Ramos (cell line): ENCODE data around the gene DIAPH3.

Source experiments
- in situ Hi-C: fragments of 300-500 bp; cut with MboI; formaldehyde crosslinking; loops from one replicate; pipeline ENCODE4 v1.14.3; 2022; ENCODE audit warnings: low sequenced_read_pairs; ENCODE audit not compliant: unreplicated experiment

DIAPH3 gene

DNA sequence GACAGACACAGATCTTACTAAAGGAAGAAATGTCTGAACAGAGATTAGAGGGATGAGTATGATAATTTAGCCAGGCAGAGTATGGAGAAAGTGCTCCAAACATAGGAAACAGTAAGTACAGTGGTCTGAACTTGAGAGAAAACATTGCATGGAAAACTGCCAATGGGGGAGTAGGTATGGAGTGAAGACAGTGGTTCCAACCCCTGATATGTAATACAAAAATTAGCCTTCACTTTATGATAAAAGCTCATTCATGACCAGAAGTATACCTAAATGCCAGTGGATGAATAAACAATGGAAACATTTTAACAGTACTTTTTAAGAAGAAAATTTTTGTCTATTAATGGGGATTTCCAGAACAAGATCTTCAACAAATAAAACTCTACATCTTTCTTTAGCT is 334.0 kb downstream of the DIAPH3 start:
- in situ Hi-C loops = no loop called here

GRCh38 chr13:59823486-59823885 is 340.2 kb downstream of the DIAPH3 start:
- in situ Hi-C loops = no loop called here

DNA sequence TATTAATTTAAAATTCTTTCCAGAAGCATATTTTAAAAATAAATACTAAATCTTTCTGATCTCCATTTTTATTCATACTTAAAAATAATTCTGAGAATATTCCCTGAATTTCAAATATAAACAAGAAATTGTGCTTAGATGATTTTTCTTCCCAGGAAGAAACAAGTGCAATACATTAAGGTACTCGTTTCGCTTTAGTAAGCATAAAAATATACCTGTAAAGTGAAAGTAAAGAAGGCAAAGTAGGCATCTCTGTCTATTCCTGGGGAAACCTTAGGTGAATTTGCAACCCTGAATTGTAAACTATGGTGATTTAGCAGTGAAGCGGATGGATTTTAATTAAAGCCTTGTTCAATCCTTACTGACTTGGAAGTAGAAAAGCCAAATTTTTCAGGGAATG is 354.2 kb downstream of the DIAPH3 start:
- in situ Hi-C loops = no loop called here

- in situ Hi-C loops = no loop called here
Observed at GRCh38 chr13:59806801-59807200, 356.9 kb downstream of the DIAPH3 start.

- in situ Hi-C loops = no loop called here
Observed at GRCh38 chr13:59801107-59801880, 362.4 kb downstream of the DIAPH3 start.

DNA sequence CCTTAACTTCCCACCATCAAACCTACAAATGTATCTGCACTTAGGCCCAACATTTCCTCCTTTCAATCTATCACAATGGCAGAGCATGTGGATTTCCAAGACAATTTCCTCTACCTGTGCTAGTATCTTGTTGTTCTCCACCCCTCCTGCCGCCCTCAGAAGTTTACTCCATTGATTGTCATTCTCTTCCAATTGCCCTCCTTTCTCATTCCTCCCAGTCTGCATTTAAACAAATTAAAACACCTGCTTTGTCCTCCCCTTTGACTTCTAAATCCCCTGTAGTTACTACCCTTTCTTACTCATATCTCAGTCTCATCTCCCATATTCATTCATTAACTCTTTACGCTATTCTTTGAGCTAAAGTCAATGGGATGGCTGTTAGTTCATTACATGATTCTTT is 370.6 kb downstream of the DIAPH3 start:
- in situ Hi-C loops = no loop called here

GRCh38 chr13:59790626-59791025 is 373.1 kb downstream of the DIAPH3 start:
- in situ Hi-C loops = no loop called here

DNA sequence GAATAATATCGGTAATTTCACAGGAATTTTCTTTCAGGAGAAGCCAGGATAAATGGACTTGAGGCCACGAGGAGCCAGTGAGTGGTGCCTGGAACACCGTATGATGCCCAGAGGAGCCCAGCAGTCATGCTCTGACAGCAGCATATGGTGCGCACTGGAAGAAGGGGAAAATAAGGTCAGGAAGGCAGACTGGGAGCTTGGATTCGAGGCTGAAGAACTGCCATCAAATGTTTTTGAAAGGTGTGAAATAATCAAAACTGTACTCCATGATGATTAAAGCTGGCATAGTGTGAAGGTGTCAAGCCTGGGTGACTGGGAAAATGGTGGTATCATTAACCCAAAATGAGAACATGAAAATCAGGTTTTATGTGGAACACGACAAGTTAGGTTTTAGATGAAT is 374.2 kb downstream of the DIAPH3 start:
- in situ Hi-C loops = no loop called here

DNA sequence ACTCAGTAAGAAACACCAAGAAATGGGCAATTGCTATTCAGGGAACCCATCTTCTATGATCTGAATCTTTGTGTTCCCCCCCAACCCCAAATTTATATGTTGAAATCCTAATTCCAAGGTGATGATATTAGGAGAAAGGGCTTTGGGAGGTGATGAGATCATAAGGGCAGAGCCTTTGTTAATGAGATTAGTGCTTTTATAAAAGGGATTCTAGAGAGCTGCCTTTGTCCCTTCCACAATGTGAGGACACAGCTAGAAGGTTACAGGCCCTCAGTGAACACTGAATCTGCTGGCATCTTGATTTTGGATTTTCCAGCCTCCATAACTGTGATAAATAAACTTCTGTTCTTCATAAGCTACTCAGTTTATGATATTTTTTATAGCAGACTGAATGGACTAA is 376.0 kb downstream of the DIAPH3 start:
- in situ Hi-C loops = no loop called here

DNA sequence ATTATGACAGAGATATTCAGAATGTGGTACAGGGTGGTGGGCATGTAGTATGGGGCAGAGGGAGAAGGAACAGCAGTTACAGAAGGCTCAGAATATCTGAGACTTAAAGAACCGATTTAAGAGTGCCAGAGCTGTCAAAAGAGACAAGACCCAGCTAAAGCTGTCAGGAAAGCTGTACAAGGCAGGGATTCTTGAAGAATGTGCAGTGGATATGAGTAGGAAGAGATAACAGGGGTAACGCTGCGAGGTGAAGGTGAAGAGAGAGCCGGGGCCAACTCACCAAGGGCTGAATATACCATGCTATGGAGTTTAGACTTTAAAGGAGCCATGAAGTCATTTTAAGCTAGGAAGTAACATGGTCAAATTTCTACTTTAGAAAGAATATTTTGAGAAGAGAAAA is 381.0 kb downstream of the DIAPH3 start:
- in situ Hi-C loops = no loop called here

DNA sequence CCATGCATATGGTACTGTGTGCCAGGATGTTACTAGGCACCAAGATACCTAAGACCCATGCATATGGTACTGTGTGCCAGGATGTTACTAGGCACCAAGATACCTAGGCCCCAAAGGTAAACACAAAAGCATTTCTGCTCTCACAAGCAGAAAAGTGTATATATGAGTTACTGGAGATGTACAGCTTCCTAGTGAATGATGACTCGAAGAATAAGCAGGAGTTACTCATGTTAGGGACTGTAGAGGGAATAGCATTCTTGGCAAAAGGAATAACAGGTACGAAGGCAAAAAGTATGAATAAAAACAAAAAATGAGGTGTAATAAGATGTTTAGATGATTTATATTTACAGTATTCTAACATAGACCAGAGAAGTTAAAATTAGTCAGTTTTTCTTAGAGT is 383.7 kb downstream of the DIAPH3 start:
- in situ Hi-C loops = no loop called here

DNA sequence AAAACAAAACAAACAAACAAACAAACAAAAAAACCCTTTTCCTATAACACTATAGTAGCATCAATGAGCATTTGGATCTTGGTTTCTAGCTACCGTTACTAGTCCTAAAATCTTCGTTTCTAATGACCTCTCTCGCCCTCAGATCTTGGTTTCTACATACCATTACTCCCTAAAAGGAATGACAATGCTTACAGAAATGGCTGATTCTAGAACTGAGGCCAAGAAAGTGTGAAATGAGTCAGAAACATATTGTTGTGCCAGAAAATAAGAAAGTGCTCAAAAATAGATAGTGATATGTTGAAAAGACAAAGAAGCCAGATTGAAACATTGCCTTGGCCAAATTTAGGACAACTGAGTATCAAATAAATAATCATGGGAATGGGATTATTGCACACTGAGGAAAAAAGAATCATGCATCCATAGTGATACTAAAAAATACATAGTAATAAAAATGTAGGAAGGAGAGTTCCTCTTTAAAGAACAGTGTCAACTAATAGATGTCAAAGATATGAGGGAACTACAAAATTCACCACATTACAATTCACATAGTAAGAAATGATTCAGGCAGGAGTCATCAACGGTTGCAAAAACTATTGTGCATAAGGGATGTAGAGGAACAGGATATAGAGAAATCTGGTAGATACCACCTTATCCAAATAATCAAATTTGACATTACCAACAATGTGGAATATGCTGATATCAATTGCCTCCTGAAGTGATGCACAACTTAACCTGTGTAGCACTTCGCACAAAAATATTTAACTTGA is 386.6 kb downstream of the DIAPH3 start:
- in situ Hi-C loops = no loop called here

GRCh38 chr13:59774491-59774971 is 389.2 kb downstream of the DIAPH3 start:
- in situ Hi-C loops = no loop called here

DNA sequence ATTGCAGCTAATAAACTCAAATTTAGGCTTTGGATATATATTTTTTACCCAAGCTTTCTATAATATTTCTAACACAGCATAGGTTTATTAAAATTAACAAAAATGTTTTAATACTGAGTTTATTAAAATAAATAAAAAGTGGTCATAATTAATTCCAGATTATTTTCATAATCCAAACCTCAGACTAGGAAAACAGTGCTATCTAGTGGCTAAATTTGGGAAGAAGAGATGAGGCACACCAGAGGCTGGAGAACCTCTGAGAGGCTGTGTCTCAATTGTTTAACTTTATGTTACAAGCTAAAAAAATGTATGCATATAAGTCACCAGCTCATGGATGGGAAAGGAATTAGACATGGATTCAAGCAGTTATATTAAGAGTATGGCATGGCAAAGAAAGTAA is 392.5 kb downstream of the DIAPH3 start:
- in situ Hi-C loops = no loop called here

DNA sequence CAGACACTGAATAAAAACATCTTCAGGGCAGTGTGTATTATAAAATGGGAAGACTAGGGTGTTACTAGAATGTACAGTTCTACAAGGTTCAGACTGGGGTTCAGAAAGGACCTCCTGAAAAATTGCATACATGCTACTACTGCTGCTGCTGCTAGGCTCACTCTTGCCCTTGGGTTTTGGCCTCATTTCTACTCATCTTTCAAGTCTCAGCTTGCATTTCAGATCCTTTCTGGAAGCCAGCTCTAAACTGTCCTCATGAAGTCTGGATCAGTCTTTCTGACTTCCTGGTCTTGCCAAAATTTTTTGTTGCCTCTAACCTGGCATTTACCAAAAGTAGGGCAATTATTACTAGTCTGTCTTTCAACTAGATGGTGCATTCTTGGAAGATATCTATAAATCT is 393.3 kb downstream of the DIAPH3 start:
- in situ Hi-C loops = no loop called here

DNA sequence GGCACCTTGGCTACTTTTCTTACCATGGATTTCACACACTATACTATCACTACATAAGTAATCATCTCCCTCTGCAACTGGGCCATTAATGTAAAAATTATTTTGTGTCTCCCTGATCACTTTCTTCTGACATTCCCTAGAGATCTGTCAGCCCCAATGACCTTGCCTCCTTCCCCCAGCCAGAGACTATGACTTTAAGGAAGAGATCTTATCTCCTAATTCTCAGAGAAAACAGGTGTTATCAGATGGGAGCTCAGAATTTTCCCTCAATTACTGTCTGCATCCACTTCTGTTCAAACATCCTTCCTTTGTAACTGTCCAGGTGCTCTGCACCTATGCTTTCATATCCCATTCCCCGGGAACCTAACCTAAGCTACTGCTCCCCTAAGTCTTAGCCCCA is 397.5 kb downstream of the DIAPH3 start:
- in situ Hi-C loops = no loop called here

GRCh38 chr13:59755632-59756290 is 408.0 kb downstream of the DIAPH3 start:
- in situ Hi-C loops = no loop called here

GRCh38 chr13:59754411-59754810 is 409.3 kb downstream of the DIAPH3 start:
- in situ Hi-C loops = no loop called here

- in situ Hi-C loops = no loop called here
Observed at GRCh38 chr13:59750860-59751259, 412.9 kb downstream of the DIAPH3 start.

DNA sequence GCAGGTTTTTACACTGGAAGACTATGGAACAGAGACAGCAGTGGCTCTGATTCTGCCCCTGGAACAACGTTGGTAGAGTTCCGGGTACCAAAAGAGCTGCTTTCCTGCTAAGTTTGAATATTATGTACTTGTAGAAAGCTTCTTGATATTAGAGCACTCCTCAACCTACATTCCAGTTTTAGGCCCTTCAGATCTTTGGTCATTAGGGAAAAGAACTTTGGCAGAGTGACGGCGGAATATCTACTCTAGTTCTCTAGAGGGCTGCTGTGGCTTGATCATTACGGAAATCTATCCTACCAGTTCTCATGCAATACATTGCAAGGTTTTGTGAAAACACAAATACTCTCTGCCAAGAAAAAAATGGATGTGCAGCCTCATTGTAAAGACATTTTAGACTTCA is 415.7 kb downstream of the DIAPH3 start:
- in situ Hi-C loops = no loop called here

DNA sequence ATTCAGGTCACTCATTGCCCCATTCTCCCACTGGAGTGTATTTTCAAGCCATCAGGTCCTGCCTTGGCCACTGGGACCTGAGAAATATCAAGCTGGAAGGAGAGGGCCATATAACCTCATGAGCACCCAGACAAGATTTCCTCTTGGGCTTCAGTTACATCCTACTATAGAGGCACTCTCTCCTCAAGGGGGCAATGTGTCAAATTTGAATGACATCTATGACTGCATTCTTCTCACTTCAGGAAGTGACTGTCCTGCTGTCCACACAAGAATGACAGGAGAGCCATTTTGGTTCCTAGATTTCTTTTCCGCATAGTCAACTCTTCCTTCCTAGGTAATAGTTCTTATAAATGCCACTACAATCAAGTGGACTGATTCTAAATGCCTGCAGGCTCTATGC is 416.2 kb downstream of the DIAPH3 start:
- in situ Hi-C loops = no loop called here
